ENCODE measurements around the gene PARP14. TPM values are rescaled to one million over a fixed set of nuclear protein-coding genes. Genes with fewer than 3 reads are reported as not detected.
"Not testable (repeated sequence)": the region's sequence is repeated elsewhere in the genome, so short reads cannot be mapped to it uniquely, and the experiment has no call there.

The PARP14 gene
- total RNA-seq, 2 experiments from 2014 or later, result 133 to 194 TPM

GRCh38 chr3:122705379-122705778 is 24.7 kb downstream of the PARP14 start:
- CTCF ChIA-PET, result interaction anchor here (1.5 kb wide), 1 partner anchor 26 kb away, joined by 3 read pairs; no protein-coding TSS in a partner anchor
- Mint-ChIP-seq H3K27ac (peak overlapping the region; percentile 25), H3K36me3 (peaks cover 87% of the 10 kb centered on the region), H3K4me3 (no peak overlapping the region), H3K9me3 (ENCODE audit: low read depth) (no peaks in the 10 kb centered on the region), H3K27me3 (no peaks in the 10 kb centered on the region), H3K4me1 (peaks cover 23% of the 10 kb centered on the region)
- DNase-seq, result no peak
- ATAC-seq, result no peak

- Mint-ChIP-seq H3K27ac (peak overlapping the region; percentile 82), H3K4me3 (peak overlapping the region; percentile 30), H3K36me3 (peaks cover 88% of the 10 kb centered on the region), H3K4me1 (peaks cover 34% of the 10 kb centered on the region)
- not testable (repeated sequence) for ATAC-seq; DNase-seq; H3K27me3 Mint-ChIP-seq; H3K9me3 Mint-ChIP-seq (ENCODE audit: low read depth)
- CTCF ChIA-PET, result interaction anchor here (1.2 to 1.3 kb wide), 2 partner anchors 32 to 44 kb away, joined by 3 to 4 read pairs; no protein-coding TSS in a partner anchor
Measured at GRCh38 chr3:122710616-122711251, 30.1 kb downstream of the PARP14 start.

- no peak overlapping the region for H3K4me3 Mint-ChIP-seq
- peaks cover 27% of the 10 kb centered on the region for H3K4me1 Mint-ChIP-seq
- CTCF ChIA-PET, result no interaction called here
Measured at GRCh38 chr3:122714273-122714672, 33.6 kb downstream of the PARP14 start.

GRCh38 chr3:122716667-122717066 is 36.0 kb downstream of the PARP14 start:
- no peak overlapping the region for H3K4me3 Mint-ChIP-seq
- peaks cover 85% of the 10 kb centered on the region for H3K36me3 Mint-ChIP-seq
- peaks cover 4% of the 10 kb centered on the region for H3K4me1 Mint-ChIP-seq
- H3K27ac Mint-ChIP-seq, result no peak overlapping the region
- DNase-seq (no peak), ATAC-seq (no peak)
- H3K9me3 Mint-ChIP-seq (ENCODE audit: low read depth), result no peaks in the 10 kb centered on the region
- CTCF ChIA-PET, result interaction anchor here (0.6 to 1.0 kb wide), 2 partner anchors 248 to 308 kb away, joined by 3 read pairs; no protein-coding TSS in a partner anchor
- no peaks in the 10 kb centered on the region for H3K27me3 Mint-ChIP-seq

More at GRCh38 chr3:122714273-122714672, 33.6 kb downstream of the PARP14 start:
- ATAC-seq (no peak), DNase-seq (no peak)
- H3K27me3 Mint-ChIP-seq, result no peaks in the 10 kb centered on the region
- peaks cover 86% of the 10 kb centered on the region for H3K36me3 Mint-ChIP-seq
- no peaks in the 10 kb centered on the region for H3K9me3 Mint-ChIP-seq (ENCODE audit: low read depth)
- peak overlapping the region; percentile 26 for H3K27ac Mint-ChIP-seq

- Mint-ChIP-seq H3K27me3 (no peaks in the 10 kb centered on the region), H3K9me3 (ENCODE audit: low read depth) (no peaks in the 10 kb centered on the region), H3K27ac (no peak overlapping the region), H3K4me3 (no peak overlapping the region), H3K36me3 (peaks cover 84% of the 10 kb centered on the region), H3K4me1 (no peaks in the 10 kb centered on the region)
- DNase-seq (no peak), ATAC-seq (no peak)
- CTCF ChIA-PET, result no interaction called here
Measured at GRCh38 chr3:122719273-122719921, 38.8 kb downstream of the PARP14 start.

GRCh38 chr3:122725106-122725505 is 44.5 kb downstream of the PARP14 start:
- no peak for DNase-seq
- no peaks in the 10 kb centered on the region for H3K9me3 Mint-ChIP-seq (ENCODE audit: low read depth)

GRCh38 chr3:122727294-122727693 is 46.7 kb downstream of the PARP14 start:
- Mint-ChIP-seq H3K27ac (no peak overlapping the region), H3K9me3 (ENCODE audit: low read depth) (no peaks in the 10 kb centered on the region), H3K27me3 (no peaks in the 10 kb centered on the region), H3K4me3 (no peak overlapping the region), H3K4me1 (no peaks in the 10 kb centered on the region), H3K36me3 (peaks cover 72% of the 10 kb centered on the region)
- ATAC-seq (no peak), DNase-seq (no peak)
- CTCF ChIA-PET, result interaction anchor here (1.0 kb wide), 1 partner anchor 45 kb away, joined by 3 read pairs; no protein-coding TSS in a partner anchor

More at GRCh38 chr3:122725106-122725505, 44.5 kb downstream of the PARP14 start:
- CTCF ChIA-PET, result no interaction called here
- Mint-ChIP-seq H3K27me3 (no peaks in the 10 kb centered on the region), H3K27ac (no peak overlapping the region), H3K4me1 (no peaks in the 10 kb centered on the region), H3K4me3 (no peak overlapping the region), H3K36me3 (peaks cover 76% of the 10 kb centered on the region)
- no peak for ATAC-seq

GRCh38 chr3:122727766-122728165 is 47.1 kb downstream of the PARP14 start:
- H3K9me3 Mint-ChIP-seq (ENCODE audit: low read depth), result no peaks in the 10 kb centered on the region
- H3K4me3 Mint-ChIP-seq, result no peak overlapping the region
- no peak for ATAC-seq
- CTCF ChIA-PET, result interaction anchor here (1.0 kb wide), 1 partner anchor 45 kb away, joined by 3 read pairs; no protein-coding TSS in a partner anchor
- no peak overlapping the region for H3K27ac Mint-ChIP-seq
- peaks cover 71% of the 10 kb centered on the region for H3K36me3 Mint-ChIP-seq
- no peak for DNase-seq
- H3K27me3 Mint-ChIP-seq, result no peaks in the 10 kb centered on the region
- no peaks in the 10 kb centered on the region for H3K4me1 Mint-ChIP-seq

- no peak for DNase-seq
- H3K27me3 Mint-ChIP-seq, result no peaks in the 10 kb centered on the region
- no peak overlapping the region for H3K27ac Mint-ChIP-seq
- H3K9me3 Mint-ChIP-seq (ENCODE audit: low read depth), result no peaks in the 10 kb centered on the region
- no peak for ATAC-seq
- peaks cover 70% of the 10 kb centered on the region for H3K36me3 Mint-ChIP-seq
- H3K4me1 Mint-ChIP-seq, result no peaks in the 10 kb centered on the region
- CTCF ChIA-PET, result interaction anchor here (1.0 kb wide), 1 partner anchor 44 kb away, joined by 3 read pairs; no protein-coding TSS in a partner anchor
- no peak overlapping the region for H3K4me3 Mint-ChIP-seq
Measured at GRCh38 chr3:122728186-122728585, 47.5 kb downstream of the PARP14 start.

GRCh38 chr3:122728756-122729514 is 48.3 kb downstream of the PARP14 start:
- no peak for DNase-seq
- Mint-ChIP-seq H3K4me1 (no peaks in the 10 kb centered on the region), H3K27me3 (no peaks in the 10 kb centered on the region), H3K36me3 (peaks cover 65% of the 10 kb centered on the region), H3K9me3 (ENCODE audit: low read depth) (no peaks in the 10 kb centered on the region), H3K4me3 (no peak overlapping the region), H3K27ac (no peak overlapping the region)
- CTCF ChIA-PET, result no interaction called here
- no peak for ATAC-seq

- H3K4me3 Mint-ChIP-seq, result no peak overlapping the region
- ATAC-seq (no peak), DNase-seq (no peak)
- H3K36me3 Mint-ChIP-seq, result peaks cover 60% of the 10 kb centered on the region
- H3K27me3 Mint-ChIP-seq, result no peaks in the 10 kb centered on the region
- H3K27ac Mint-ChIP-seq, result no peak overlapping the region
- no peaks in the 10 kb centered on the region for H3K4me1 Mint-ChIP-seq
- CTCF ChIA-PET, result no interaction called here
- H3K9me3 Mint-ChIP-seq (ENCODE audit: low read depth), result no peaks in the 10 kb centered on the region
Measured at GRCh38 chr3:122730240-122730639, 49.6 kb downstream of the PARP14 start.

- H3K27me3 Mint-ChIP-seq; H3K9me3 Mint-ChIP-seq (ENCODE audit: low read depth); DNase-seq; H3K27ac Mint-ChIP-seq; H3K4me3 Mint-ChIP-seq; H3K4me1 Mint-ChIP-seq; ATAC-seq: not testable (repeated sequence)
- H3K36me3 Mint-ChIP-seq, result peaks cover 44% of the 10 kb centered on the region
- CTCF ChIA-PET, result interaction anchor here (0.8 to 1.3 kb wide), 2 partner anchors 13 to 22 kb away, joined by 3 read pairs; no protein-coding TSS in a partner anchor
Measured at GRCh38 chr3:122732682-122733525, 52.3 kb downstream of the PARP14 start.
